ENCODE results near the gene FLYWCH1.
"Not testable (repeated sequence)": the region's sequence is repeated elsewhere in the genome, so short reads cannot be mapped to it uniquely, and the experiment has no call there.

DNA sequence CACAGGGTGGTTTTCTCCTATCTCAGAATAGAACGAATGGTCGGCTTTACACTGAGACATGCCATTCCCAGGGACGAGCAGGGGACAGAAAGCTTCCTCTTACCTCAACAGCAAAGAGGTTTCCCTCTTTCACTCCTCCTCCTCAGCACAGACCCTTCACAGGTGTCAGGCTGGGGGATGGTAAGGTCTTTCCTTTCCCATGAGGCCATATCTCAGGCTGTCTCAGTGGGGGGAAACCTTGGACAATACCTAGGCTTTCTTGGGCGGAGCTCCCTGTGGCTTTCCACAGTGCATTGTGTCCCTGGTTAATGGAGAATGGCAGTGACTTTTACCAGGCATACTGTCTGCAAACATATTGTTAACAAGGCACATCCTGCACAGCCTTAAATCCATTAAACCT is 16.4 kb downstream of the FLYWCH1 start:
- TF ChIP-seq CTCF, POLR2AphosphoS5 (IDR thresholded peaks at IDR 0.05): not testable (repeated sequence)
